ENCODE measurements around the gene PHF1. TPM values are rescaled to one million over a fixed set of nuclear protein-coding genes. Genes with fewer than 3 reads are reported as not detected.

PHF1 gene
- total RNA-seq, 4 donors from 2014 or later, result 68.5 to 91.5 (median 84.9) TPM

- intact Hi-C loops (cut with DNase I), result no loop called here
- no peak for DNase-seq (ENCODE audit: extremely low spot score)
- TF ChIP-seq EP300 (IDR thresholded peaks at IDR 0.05) (no peak), POLR2A (IDR thresholded peaks at IDR 0.05; ENCODE audit: low read depth) (no peak), POLR2AphosphoS5 (IDR thresholded peaks at IDR 0.05) (no peak)
- TF ChIP-seq, protein P1, sequence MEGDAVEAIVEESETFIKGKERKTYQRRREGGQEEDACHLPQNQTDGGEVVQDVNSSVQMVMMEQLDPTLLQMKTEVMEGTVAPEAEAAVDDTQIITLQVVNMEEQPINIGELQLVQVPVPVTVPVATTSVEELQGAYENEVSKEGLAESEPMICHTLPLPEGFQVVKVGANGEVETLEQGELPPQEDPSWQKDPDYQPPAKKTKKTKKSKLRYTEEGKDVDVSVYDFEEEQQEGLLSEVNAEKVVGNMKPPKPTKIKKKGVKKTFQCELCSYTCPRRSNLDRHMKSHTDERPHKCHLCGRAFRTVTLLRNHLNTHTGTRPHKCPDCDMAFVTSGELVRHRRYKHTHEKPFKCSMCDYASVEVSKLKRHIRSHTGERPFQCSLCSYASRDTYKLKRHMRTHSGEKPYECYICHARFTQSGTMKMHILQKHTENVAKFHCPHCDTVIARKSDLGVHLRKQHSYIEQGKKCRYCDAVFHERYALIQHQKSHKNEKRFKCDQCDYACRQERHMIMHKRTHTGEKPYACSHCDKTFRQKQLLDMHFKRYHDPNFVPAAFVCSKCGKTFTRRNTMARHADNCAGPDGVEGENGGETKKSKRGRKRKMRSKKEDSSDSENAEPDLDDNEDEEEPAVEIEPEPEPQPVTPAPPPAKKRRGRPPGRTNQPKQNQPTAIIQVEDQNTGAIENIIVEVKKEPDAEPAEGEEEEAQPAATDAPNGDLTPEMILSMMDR (IDR thresholded peaks at IDR 0.05), result no peak
- Histone ChIP-seq H3K4me3 (no peak overlapping the region), H3K27me3 (no peaks in the 10 kb centered on the region), H3K4me1 (peaks cover 42 to 73% (median 67%) of the 10 kb centered on the region in 4 donors), H3K36me3 (peaks cover 14 to 21% (median 21%) of the 10 kb centered on the region in 4 donors), H3K27ac (replicated peaks in 1 of 4) (peak overlapping the region in 3 of 4 donors; percentile 45 to 77 (median 68)), H3K9me3 (no peaks in the 10 kb centered on the region)
- 37% methylated on average over 12 of the region's 12 CpGs for WGBS
Measured at GRCh38 chr6:33431880-33432541, 21.2 kb downstream of the PHF1 start.

GRCh38 chr6:33432546-33432945 is 21.7 kb downstream of the PHF1 start:
- intact Hi-C loops (cut with DNase I), result no loop called here

GRCh38 chr6:33433001-33433543 is 22.3 kb downstream of the PHF1 start:
- 100% methylated on average over 1 of the region's 1 CpG for WGBS
- TF ChIP-seq, protein P1 (IDR thresholded peaks at IDR 0.05), result no peak
- TF ChIP-seq EP300 (IDR thresholded peaks at IDR 0.05) (no peak), POLR2AphosphoS5 (IDR thresholded peaks at IDR 0.05) (no peak), POLR2A (IDR thresholded peaks at IDR 0.05; ENCODE audit: low read depth) (no peak)
- Histone ChIP-seq H3K4me1 (peaks cover 38 to 65% (median 61%) of the 10 kb centered on the region in 4 donors), H3K9me3 (no peaks in the 10 kb centered on the region), H3K27me3 (no peaks in the 10 kb centered on the region), H3K36me3 (peaks cover 24 to 32% (median 32%) of the 10 kb centered on the region in 4 donors), H3K27ac (replicated peaks in 1 of 4) (peak overlapping the region; percentile 13 to 77 (median 58)), H3K4me3 (no peak overlapping the region)
- no peak for DNase-seq (ENCODE audit: extremely low spot score)
- intact Hi-C loops (cut with DNase I), result no loop called here

More at GRCh38 chr6:33432546-33432945, 21.7 kb downstream of the PHF1 start:
- 72% methylated on average over 9 of the region's 10 CpGs for WGBS
- no peak for DNase-seq (ENCODE audit: extremely low spot score)
- H3K4me1 ChIP-seq, result peaks cover 38 to 67% (median 61%) of the 10 kb centered on the region in 4 donors
- H3K9me3 ChIP-seq, result no peaks in the 10 kb centered on the region
- H3K4me3 ChIP-seq, result no peak overlapping the region
- H3K27ac ChIP-seq (replicated peaks in 1 of 4), result peak overlapping the region in 3 of 4 donors; percentile 13 to 77 (median 68)
- no peak for TF ChIP-seq POLR2A (IDR thresholded peaks at IDR 0.05; ENCODE audit: low read depth)
- no peak for TF ChIP-seq EP300 (IDR thresholded peaks at IDR 0.05)
- no peak for TF ChIP-seq POLR2AphosphoS5 (IDR thresholded peaks at IDR 0.05)
- TF ChIP-seq, protein P1 (IDR thresholded peaks at IDR 0.05), result no peak
- no peaks in the 10 kb centered on the region for H3K27me3 ChIP-seq
- peaks cover 19 to 27% (median 26%) of the 10 kb centered on the region in 4 donors for H3K36me3 ChIP-seq

DNA sequence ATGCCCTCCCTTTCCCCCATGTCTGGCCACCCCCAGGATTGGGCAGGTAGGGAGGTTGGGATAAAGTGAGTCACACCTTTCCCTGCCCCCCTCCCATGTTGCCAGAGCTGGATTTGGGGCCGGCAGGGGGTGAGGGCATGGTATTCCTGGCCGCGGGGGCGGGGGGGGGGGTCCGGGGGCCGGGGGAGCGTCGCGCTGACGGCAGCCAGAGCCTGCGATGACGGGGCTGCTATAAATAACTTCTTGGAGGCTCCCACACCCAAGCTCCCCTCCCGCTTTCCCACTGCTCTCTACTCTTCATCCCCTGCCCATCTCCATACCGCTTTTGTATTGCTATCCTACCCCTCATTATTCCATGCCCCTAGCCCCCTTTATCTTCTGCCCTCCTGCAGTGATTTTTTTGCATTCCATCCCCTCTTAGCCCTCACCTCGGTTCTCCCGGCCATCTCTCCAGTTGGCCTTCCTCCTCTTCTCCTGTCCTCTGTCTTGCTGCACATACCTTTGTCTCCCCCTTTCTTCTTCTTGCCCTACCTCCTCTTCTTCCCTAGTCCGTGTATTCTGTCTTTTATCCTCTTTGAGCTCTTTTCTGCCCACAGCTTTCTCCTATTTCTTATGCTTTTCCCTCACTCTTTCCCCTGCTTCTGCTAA is 22.9 kb downstream of the PHF1 start:
- TF ChIP-seq POLR2A (IDR thresholded peaks at IDR 0.05; ENCODE audit: low read depth) (no peak), EP300 (IDR thresholded peaks at IDR 0.05) (no peak)
- TF ChIP-seq, protein P1 (IDR thresholded peaks at IDR 0.05), result no peak
- DNase-seq (ENCODE audit: extremely low spot score), result no peak
- no peak overlapping the region for H3K4me3 ChIP-seq
- H3K9me3 ChIP-seq, result no peaks in the 10 kb centered on the region
- no peaks in the 10 kb centered on the region for H3K27me3 ChIP-seq
- 29% methylated on average over 6 of the region's 17 CpGs for WGBS
- intact Hi-C loops (cut with DNase I), result no loop called here
- H3K36me3 ChIP-seq, result peaks cover 27 to 38% (median 38%) of the 10 kb centered on the region in 4 donors
- H3K4me1 ChIP-seq, result peaks cover 33 to 59% (median 55%) of the 10 kb centered on the region in 4 donors
- peak overlapping the region; percentile 13 to 77 (median 58) for H3K27ac ChIP-seq (replicated peaks in 1 of 4)

Data from esophagus muscularis mucosa (tissue), 4 donors.